SKM-1 (cell line): ENCODE results near the gene GSAP.

Experiments
- DNase-seq: peaks from one replicate; lab custom pipeline; 2025; ENCODE audit not compliant: unreplicated experiment; lab: John Stamatoyannopoulos, UW

The GSAP gene

DNA sequence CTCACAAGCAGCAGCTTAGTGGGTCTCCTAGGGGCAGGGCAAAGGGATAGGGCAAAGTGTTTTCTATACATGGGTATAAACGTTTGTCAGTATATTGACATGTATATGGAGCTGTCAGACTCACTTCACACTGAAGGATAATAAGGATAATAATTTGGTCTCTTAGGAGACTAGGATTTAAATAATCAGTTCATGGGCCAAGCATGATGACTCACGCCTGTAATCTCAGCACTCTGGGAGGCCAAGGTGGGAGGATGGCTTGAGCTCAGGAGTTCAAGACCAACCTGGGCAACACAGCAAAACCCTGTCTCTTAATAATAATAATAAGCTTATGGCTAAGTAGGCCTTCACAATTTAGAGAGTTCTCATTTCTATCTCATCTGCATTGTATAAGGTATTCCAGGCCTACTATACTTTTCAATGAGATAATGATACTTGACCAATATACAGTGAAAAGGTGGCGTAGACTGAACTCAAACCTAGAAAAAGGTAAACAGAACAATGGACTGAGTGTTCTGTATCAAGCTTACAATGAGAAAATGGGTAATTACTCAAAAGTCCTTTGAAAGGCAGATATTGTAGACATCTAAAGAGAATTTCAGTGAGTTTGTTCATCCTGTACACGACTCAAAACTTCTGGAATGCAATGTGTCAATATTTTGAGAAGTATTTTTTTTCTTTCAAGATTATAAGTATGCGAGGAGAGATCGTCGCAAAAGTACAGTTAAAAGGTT lies 7.0 kb downstream of the GSAP start:
- DNase-seq, result no peak

DNA sequence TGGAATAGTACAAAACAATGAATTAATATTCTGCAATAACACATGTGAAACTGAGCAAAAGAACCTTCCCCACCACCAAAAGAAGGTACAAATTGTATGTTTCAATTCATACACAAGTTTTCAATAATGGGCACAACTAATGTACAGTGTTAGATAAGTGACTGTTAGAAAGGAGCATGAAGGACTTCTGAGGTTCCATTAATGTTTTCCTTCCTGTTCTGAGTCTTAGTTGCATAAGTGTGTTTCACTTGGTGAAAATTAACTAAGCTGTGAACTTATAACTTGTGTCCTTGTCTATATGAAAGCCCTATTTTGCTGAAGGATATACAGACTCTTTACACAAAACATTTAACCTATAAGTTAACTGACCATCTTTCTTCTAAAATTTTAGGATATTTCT lies 8.2 kb downstream of the GSAP start:
- DNase-seq, result no peak

DNA sequence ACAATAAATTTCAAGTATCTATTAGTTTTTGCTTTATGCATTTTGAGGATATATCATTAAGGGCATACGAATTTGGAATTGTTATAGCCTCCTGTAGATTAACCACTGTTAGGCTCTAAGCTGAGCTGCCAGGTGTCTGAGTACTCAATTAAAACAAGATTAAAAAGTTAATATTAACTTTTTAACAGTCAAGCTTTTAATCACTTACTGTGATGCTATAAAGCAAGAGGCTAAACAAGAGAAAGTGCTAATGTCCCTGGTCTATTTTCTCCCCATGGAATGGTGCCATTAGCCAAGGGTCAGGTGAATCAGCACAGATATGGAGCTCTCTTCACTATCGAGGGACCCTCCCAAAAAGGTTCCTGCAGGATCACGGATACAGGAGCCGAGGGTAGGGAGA lies 9.7 kb downstream of the GSAP start:
- DNase-seq, result no peak

DNA sequence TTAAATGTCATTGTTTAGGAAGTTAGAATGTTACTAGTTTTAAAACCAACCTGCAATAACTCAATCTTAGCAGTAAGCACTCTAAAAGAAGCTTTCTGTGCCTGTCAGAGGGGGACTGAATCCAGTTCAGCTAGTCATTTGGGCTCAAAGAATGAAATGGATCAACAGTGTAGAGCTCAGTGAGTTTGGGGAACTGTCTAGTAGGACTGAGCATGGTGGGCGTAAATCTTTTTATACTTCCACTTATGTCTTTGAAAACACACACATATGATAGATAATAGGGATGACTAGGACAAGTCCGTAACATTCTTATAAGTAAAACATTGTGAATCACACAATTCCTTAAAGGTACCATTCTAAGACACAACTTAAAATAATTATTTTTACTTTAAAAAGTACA lies 11.5 kb downstream of the GSAP start:
- no peak for DNase-seq

DNA sequence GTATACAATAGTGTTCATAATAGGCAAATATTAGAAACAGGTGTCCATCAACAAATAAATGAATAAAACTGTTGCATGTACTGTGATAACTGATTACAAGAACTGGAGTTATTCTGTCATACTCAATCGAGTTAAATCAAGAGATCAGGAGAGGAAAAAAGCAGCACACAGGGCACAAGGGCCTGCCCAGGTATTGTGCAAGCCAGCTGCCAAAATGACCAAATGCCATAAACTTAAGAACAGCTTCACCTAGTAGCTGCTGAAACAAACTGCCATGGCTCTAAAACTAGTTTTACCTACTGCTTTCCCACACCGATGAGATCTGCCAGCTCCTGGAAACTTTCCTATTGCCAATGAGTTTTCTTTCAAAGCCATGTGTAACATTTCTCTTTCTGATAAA lies 12.2 kb downstream of the GSAP start:
- no peak for DNase-seq

DNA sequence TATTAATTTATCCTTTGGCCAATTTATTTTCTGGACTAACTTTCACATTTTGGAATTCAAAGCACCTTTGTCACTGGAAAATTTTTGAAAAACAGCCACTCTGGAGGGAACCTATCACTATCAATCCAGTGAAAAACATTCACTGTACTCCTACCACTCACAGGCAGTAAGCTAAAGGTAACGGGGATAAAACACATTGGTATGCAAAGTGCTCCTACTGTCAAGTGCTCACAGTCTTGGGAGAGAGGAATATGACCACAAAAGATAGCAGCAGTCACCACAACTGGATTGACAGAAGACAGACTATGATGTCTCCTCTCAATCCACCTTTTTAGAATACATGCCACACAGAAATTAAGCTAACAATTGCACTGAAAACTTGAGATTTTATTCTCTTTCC lies 13.3 kb downstream of the GSAP start:
- no peak for DNase-seq

DNA sequence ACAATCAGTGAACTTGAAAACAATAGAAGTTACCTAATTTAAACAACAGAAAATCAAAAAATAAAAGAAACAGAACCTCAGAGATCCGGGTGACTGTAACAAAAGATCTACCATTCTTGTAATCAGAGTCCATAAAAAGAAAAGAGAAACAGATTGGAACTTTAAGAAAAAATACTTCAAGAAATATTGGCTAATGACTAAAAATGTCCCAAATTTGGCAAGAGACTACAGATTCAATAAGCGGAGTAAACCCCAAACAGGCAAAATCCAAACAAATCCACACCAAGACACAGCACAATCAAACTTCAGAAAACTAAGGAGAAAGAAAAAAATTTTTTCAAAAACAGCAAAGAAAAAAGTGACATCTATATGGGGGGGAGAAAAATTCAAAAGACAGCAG lies 15.1 kb downstream of the GSAP start:
- no peak for DNase-seq

DNA sequence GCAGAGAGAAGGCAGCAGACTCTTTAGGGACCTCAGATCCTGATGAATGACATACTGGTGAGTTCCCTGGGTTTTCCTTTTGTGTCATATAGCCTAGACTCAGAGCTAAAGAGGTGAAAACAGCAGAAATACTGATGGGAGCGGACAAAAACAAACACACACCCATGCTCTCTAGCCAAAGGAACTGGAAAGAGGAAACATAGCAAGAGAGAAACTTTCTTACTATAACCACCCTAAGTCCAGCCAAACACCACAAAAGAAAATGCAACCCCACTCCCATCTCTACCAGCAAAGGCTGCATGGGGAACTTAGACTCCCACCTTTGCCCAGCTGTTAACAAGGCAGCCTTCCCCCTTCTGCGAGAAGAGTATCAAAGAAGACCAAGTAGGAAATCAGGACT lies 16.3 kb downstream of the GSAP start:
- DNase-seq, result no peak

DNA sequence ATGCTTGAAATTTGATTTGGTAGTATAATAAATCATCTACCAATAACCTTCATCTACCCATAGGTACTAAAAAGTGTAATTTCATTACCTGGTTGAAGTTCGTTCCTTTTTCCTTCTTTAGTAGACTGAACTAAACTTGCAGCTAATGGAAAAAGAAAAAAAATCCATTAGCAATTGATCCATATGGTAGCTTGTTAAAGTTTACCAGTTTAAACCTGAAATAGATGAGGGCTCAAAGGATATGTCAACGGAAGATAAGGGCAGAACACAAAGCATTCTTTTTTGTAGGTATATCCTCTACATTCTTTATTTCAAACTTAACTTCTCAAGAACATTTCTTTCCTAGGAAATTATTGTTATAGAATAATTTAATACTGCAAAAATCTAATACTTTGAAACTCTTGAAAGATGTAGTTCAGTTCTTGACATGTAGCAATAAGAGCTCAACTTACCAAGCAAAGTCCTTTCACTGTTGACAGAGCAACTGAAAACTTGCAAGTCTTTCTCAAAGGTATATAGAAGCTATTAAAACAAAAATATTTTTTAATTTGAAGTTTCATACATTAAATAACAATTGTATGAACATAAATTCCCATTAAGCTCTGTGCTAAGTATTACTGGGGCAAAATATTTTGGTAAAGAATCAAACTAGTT lies 19.1 kb downstream of the GSAP start:
- DNase-seq, result no peak

DNA sequence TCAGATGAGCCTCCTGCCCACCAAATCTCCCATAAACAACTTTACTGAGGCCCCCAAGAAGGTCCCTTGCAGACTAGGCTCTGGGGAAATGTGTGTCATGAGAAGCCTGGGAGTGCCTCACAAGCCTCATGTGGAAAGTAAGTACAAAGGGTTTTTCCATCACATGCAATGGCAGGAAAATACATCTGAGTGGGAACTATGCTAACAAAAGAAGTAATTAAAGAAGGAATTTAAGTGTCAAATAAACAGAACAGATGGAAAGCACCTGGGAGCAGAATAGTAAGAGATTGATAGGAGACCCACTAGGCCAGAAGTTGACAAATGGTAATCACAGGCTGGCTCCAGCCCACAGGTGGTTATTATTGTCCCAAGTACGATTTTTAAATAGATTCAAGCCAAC lies 20.5 kb downstream of the GSAP start:
- DNase-seq, result no peak

DNA sequence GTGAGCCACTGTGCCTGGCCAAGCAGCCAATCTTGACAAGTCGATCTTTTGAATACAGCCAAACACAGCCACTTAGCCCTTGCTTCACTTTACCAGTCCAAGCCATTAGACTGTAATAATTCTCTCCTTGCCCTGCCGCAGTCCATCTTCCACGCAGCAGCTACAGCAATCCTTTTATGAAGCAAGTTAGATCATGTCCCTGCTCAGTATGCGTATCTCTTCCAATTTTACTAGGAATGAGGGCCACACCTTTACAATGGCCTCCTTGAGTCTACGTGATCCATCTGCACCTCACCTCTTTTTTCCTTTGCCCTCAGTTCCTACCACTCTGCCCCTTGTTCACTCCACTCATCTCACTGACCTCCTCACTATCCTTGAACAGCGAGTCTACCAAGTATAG lies 22.2 kb downstream of the GSAP start:
- DNase-seq, result no peak

DNA sequence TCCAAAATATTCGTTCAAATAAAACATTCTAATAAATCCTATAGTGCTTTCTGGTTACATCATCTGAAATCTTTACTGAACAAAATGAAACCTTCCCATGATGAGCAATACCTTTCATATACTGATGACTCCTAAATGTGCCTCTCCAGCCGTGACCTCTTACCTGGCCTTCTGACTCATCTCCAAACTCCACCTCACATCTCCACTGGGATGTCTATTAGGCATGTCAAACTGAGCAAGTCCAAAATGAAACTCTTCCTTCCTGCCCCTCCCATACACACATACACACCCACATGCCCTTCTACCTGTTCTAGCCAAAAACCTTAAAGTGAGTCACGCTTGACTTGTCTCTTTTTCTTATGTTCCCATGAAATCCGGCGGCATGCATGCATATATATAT lies 22.9 kb downstream of the GSAP start:
- DNase-seq, result no peak

DNA sequence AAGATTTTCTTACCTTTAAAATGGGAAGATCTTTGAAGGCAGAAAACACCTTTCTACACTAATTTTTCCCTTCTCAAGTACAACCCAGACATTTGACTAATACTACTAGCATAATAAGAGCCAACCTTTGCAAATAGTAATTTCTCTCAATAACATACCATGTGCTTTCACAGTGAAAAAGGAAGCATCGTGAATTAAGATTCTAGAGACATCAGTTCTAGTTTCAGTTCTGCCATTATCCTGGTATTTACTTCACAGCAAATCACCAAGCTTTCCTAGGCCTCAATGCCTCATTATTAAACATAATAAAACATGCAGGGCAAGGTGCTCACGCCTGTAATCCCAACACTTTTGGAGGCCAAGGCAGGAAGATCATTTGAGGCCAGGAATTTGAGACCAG lies 24.9 kb downstream of the GSAP start:
- no peak for DNase-seq

DNA sequence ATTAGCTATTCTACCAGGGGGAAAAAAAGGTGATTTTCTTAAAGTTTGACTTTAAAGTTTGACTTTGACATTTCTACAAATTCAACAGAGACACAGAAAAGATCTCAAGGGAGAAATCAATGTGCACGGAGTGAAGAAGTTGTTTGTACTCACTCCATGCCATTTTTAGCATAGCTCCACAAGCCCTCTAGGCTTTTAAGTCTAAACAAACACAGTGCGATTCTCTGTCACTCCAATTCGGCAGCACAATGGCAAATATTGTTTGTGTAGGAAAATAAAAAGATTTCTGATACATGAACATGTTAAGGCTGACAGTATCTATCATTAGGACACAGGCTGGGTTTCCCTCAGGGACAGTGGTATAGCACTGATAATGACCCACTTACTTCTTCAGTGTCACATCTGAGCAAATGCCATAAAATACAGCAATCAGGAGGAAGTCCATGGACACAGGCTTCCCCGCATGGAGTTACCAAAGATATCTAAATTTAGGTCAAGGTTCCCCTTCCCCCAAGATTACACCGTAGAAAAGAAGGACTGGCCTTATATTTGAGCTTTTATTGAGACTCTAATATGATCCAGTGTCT lies 28.0 kb downstream of the GSAP start:
- no peak for DNase-seq

DNA sequence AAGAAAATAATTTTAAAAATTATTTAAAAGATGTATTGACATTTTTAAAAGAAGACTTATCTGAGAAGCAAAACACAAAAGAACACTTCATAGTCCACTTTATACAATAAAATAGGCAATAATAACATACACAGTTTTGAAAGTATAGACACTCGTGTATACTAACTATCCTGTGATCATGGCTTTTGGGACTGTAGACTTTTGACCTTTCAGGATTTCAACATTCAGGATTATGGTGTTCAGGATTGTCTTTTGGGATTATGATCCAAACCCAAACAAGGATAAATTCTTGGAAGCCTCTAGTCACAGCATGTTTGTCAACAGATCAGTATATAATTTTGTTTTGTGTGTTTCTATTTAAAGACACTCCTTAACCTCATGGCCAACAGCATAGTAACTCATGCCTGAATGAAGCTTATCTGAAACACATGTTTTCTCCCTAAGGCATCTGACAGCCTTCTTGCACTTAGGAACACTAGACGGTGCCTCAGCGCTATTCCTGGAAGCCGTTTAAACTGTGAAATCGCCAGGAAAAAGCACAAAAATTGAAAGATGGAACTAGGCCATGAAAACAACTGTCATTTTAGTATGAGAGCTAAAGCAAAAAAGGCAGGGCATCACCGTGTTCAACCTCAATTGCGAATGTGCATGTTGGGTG lies 29.9 kb downstream of the GSAP start:
- no peak for DNase-seq

DNA sequence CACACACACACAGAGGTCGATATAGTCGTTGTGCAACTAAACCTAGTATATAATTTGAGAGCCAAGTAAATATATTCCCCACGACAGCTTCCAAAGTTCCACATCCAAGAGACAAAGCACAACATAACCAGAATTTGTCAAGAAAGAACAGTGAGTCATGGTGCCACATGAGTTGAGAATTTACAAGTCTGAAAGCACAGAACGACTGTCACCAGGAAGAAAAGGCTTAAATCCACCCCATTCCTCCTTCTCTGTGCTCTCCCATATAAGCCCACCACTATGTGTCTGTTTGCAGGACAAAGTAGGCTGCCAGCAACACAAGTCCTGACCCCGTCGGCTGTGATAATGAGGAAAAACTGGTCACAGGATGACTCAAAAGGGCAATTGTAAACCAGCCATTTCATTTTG lies 32.8 kb downstream of the GSAP start:
- DNase-seq, result no peak

DNA sequence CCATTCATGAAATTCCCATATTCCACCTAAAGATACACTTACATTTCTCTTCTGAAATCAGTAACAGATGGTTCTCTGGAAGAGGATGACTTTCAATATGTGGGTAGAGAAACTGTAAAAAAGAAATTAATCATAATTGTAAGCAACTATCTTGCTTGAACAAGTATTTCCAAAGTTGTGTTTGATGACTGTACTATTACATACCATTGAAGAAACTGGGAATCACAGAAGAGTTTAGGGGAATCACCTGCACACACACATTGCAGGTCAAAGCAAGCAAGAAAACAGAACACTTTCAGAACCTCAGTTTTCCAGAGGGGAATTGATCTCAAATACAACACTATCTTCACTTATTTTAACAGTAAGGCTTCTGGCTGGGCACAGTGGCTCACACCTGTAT lies 33.6 kb downstream of the GSAP start:
- DNase-seq, result no peak

DNA sequence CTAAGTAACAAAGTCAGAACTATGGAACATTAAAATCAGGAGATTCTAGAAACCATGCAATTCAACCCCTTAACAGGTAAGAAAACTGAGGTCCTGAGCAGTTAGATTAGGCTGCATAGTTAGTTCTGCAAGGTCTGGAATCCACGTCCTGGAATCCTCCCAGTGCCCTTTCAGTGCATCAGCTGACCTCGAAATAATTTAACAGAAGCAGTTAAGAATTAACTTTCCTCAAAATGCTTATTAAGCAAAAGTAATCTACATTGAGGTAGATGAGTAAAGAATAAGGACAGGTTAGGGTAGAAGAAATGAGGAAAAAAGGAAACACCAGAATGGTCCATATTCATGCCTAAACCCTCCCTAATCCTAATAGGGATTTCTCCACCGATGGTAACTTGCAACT lies 37.6 kb downstream of the GSAP start:
- no peak for DNase-seq

DNA sequence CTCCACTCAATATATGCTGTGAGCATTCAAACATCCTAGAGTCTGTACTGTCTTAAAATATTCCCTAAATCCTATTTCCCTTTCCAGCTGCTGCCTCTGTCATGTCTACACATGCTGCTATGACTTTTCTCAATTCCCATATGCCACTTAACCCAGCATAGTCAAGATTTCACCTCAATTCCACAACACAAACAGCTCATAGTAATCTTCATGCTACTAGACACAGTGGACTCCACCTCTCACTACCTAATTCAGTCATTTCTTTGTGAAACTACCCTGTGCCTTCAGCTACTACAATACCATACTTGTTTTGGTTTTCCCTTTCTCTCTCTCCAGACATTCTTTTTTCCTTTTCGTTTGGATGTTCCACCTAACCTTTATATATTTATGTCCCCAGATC lies 45.5 kb downstream of the GSAP start:
- no peak for DNase-seq

DNA sequence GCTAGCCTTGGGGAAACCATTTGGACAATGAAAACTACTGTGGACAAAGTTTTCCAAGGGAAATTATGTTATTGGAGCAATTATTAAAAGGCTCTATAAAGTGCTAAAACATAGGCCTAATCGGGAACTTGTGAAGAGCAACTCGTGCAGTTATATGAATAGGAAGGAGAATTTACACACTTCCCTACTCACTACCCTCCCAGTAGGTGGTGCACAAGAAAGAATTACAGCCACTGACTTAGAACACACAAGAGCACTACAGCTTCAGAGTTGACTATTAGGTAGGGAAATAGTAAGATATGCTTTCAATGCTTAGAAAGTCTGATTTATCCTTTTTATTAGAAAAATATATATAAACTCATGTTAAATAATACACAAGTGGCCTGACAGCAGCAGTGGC lies 47.2 kb downstream of the GSAP start:
- no peak for DNase-seq

DNA sequence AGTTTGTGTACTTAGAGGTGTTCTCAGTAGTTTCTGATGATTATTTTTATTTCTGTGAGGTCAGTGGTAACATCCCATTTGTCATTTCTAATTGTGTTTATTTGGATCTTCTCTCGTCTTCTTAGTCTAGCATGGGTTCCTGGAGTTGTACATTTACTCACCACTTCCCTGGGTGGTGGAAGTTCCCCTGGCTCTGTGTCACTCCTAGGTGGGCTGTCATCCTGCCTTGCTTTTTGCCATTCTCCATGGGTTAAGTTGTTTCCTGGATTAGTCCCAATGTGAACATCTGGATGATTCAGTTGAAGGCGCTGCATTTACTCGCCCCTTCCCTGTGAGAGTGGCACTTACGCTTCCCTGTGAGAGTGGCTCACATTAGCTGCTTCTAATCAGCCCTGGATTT lies 48.2 kb downstream of the GSAP start:
- DNase-seq, result no peak

DNA sequence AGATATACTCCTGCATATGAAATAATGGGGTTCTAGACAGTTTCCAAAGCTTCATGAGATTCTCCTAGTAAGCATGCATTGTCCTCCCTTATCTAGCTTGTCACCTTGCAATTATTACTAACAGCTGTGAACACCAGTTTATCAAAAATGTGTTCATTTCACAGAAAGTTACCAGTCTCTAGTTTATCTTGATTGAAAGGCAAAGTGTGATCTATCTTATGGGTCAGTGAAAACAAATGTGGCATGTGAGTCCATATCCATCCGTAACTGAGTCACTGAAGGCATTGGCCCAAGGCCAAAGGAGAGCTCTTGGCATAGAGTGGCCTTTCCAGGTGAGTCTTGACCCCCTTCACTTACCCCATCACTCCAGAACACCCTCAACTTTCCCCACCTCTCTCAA lies 53.2 kb downstream of the GSAP start:
- no peak for DNase-seq
